ENCODE results near the gene ZDHHC1. TPM values are rescaled to one million over a fixed set of nuclear protein-coding genes. Genes with fewer than 3 reads are reported as not detected.

Gene ZDHHC1
- total RNA-seq, 4 donors from 2014 or later: 2.5 to 11.1 (median 3.8) TPM

DNA sequence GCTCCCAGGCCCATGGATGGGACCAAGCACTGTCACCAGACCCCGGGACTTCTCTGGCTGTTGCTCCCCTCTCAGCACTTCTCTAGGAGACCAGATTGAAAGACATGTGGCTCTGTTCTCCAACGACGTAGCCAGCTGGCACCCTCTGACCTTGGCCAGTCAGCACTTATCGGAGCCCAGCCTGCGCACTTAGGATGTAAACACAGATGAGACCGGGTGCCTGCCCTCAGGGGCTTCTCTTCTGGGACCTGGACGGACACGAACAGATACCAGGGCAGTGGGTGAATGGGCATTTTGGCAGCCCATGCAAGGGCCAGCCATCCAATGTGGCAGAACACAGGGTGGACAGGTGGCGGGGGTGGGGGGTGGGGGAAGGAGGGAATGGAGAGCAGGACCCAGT, 6.6 kb downstream of the ZDHHC1 start:
- intact Hi-C loops (cut with DNase I): loop anchor here (10.0 kb wide), 1 partner anchor 125 kb away; no protein-coding TSS in a partner anchor

DNA sequence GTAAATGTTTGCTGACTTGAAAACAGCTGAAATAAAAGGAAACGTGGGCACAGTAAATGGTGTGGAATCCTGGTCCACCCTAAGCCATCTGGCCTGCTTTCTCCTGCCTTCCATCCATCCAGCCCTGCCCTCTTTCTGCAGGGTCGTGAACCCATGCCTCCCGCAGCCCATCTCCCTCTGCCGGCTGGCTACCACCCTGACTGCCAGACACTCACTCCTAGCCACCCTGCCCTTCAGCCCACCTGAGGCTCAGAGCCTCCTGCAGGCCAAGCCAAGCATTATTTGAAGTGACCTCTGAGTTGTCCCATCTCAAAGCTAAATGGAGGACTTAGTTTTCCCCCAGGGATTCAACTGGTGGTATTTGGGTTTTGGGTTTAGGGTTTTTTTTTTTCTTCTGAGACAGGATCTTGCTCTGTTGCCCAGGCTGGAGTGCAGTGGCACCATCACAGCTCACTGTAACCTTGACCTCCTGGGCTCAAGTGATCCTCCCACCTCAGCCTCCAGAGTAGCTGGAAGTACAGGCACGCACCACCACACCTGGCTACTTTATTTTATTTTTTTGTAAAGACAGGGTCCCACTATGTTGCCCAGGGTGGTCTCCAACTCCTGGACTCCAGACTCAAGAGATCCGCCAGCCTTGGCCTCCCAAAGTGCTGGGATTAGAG, 8.4 kb downstream of the ZDHHC1 start:
- H3K4me1 ChIP-seq: peaks cover 40 to 68% (median 47%) of the 10 kb centered on the region in 3 donors
- intact Hi-C loops (cut with DNase I): no loop called here

More for the DNA sequence above, 6.6 kb downstream of the ZDHHC1 start:
- Histone ChIP-seq H3K27ac (peak overlapping the region in 1 of 4 donors; percentile 41), H3K27me3 (no peaks in the 10 kb centered on the region), H3K4me3 (no peak overlapping the region), H3K9me3 (no peaks in the 10 kb centered on the region), H3K4me1 (peaks cover 27 to 60% (median 40%) of the 10 kb centered on the region in 3 donors), H3K36me3 (no peaks in the 10 kb centered on the region)
- no peak for TF ChIP-seq POLR2A (IDR thresholded peaks at IDR 0.05)
- TF ChIP-seq, protein P1, sequence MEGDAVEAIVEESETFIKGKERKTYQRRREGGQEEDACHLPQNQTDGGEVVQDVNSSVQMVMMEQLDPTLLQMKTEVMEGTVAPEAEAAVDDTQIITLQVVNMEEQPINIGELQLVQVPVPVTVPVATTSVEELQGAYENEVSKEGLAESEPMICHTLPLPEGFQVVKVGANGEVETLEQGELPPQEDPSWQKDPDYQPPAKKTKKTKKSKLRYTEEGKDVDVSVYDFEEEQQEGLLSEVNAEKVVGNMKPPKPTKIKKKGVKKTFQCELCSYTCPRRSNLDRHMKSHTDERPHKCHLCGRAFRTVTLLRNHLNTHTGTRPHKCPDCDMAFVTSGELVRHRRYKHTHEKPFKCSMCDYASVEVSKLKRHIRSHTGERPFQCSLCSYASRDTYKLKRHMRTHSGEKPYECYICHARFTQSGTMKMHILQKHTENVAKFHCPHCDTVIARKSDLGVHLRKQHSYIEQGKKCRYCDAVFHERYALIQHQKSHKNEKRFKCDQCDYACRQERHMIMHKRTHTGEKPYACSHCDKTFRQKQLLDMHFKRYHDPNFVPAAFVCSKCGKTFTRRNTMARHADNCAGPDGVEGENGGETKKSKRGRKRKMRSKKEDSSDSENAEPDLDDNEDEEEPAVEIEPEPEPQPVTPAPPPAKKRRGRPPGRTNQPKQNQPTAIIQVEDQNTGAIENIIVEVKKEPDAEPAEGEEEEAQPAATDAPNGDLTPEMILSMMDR (IDR thresholded peaks at IDR 0.05): no peak
- 41 to 90% methylated on average over 4 of the region's 9 CpGs for WGBS, 2 donors
- DNase-seq: no peak

DNA sequence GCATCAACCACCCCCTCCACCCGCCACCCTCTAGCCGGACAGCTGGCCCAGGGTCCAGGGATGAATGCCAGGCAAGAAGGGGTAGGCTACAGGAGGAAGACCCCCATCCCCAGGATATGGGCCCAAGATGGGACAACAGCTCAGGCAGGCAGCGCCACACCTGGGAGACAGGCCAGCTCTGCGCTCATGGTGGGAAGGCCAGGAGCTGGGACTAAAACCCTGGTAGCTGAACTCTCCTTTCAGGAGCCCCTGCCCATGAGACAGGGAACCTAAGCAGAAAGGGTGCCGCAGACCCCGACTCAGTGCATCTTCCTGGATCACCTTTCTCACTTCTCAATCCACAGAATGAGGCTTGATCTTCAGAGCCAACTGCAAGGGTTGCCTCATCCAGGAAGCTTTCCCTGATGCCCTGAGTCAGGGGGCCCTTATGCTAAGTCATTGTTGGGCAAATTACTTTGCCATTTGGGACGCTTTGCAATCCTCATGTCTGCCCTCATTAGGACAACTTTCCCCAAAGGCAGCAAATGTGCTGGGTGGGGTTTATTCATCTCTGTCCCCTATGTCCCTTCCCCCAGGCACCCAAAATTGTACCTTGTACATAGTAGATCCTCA, 9.0 kb downstream of the ZDHHC1 start:
- TF ChIP-seq POLR2A (IDR thresholded peaks at IDR 0.05): no peak
- TF ChIP-seq, protein P1 (IDR thresholded peaks at IDR 0.05): no peak
- Histone ChIP-seq H3K4me3 (no peak overlapping the region), H3K4me1 (peaks cover 40 to 74% (median 47%) of the 10 kb centered on the region in 3 donors), H3K27ac (peak overlapping the region; percentile 83 to 94 (median 90)), H3K9me3 (no peaks in the 10 kb centered on the region), H3K27me3 (no peaks in the 10 kb centered on the region), H3K36me3 (no peaks in the 10 kb centered on the region)
- intact Hi-C loops (cut with DNase I): no loop called here
- WGBS, 2 donors: 87 to 93% methylated on average over 3 to 4 of the region's 7 CpGs
- DNase-seq: no peak

More for the DNA sequence above, 8.4 kb downstream of the ZDHHC1 start:
- 76 to 80% methylated on average over 6 of the region's 6 CpGs for WGBS, 2 donors
- no peak for DNase-seq
- Histone ChIP-seq H3K27me3 (no peaks in the 10 kb centered on the region), H3K4me3 (no peak overlapping the region), H3K27ac (peak overlapping the region in 2 of 4 donors; percentile 89 to 94), H3K36me3 (no peaks in the 10 kb centered on the region), H3K9me3 (no peaks in the 10 kb centered on the region)
- TF ChIP-seq, protein P1 (IDR thresholded peaks at IDR 0.05): no peak
- no peak for TF ChIP-seq POLR2A (IDR thresholded peaks at IDR 0.05)

DNA sequence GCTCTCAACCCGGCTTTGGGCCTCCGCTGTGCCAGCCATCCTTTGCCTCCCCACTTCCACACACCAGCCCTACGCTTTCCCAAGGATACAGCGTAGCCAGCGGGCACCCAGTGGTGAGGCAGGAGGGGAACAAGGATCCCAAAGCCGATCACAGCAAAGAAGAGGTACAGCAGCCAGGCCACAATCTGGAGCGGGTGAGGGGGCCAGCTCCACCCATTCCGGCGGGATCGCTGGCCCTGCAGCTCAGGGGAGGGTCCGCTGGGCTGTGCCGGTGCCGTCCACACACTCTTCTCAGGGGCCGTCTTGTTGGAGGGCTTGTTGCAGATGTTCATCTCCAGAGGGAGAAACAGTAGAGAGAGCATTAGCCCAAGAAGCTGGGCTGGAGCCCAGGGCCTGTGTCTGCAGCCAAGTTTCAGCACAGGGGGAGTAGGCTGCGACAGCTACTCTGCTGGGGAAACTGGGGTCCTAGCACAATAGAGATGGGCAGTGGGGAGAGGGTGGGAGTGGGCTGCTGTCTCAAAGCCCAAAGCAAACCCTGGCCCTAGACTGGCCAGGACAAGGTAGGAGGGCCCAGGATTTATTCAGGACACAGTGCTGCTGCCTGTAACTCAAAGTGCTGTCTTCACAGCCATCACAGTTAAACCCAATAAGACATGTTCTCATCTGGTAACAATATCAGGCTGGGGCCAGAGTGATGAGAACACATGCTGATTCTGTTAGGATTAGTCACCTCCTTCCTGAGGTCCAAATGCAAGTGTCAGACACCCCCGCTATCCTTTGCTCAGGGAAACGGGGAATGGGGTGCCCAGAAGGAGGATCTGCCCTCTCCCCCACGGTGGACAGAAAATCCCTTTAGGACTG, 9.9 kb downstream of the ZDHHC1 start:
- intact Hi-C loops (cut with DNase I): no loop called here
- H3K36me3 ChIP-seq: no peaks in the 10 kb centered on the region
- H3K9me3 ChIP-seq: no peaks in the 10 kb centered on the region
- TF ChIP-seq, protein P1 (IDR thresholded peaks at IDR 0.05): no peak
- no peak for TF ChIP-seq POLR2A (IDR thresholded peaks at IDR 0.05)
- WGBS, 2 donors: 59 to 65% methylated on average over 7 to 13 of the region's 18 CpGs
- DNase-seq: no peak
- H3K4me1 ChIP-seq: peaks cover 40 to 75% (median 47%) of the 10 kb centered on the region in 3 donors
- no peak overlapping the region for H3K4me3 ChIP-seq
- H3K27me3 ChIP-seq: no peaks in the 10 kb centered on the region
- H3K27ac ChIP-seq: peak overlapping the region; percentile 83 to 94 (median 90)
